ENCODE measurements around the gene AP1G1.
"Not testable (repeated sequence)": the region's sequence is repeated elsewhere in the genome, so short reads cannot be mapped to it uniquely, and the experiment has no call there.

The AP1G1 gene

GRCh38 chr16:71808593-71809459, at the start of gene AP1G1:
TSS of gene AP1G1 (minus strand) at chr16:71808834. CDS start at chr16:71789479, 19,355 bp downstream.
- peak; percentile 97 for DNase-seq

- no peak for DNase-seq
Measured at GRCh38 chr16:71855937-71856662, 47.5 kb upstream of the AP1G1 start.

GRCh38 chr16:71854369-71854948, 45.8 kb upstream of the AP1G1 start:
- DNase-seq: no peak

GRCh38 chr16:71853413-71853812, 44.8 kb upstream of the AP1G1 start:
- DNase-seq: no peak

- no peak for DNase-seq
Measured at GRCh38 chr16:71852561-71852960, 43.9 kb upstream of the AP1G1 start.

- DNase-seq: no peak
Measured at GRCh38 chr16:71852158-71852557, 43.5 kb upstream of the AP1G1 start.

- no peak for DNase-seq
Measured at GRCh38 chr16:71851746-71852145, 43.1 kb upstream of the AP1G1 start.

GRCh38 chr16:71848622-71849021, 40.0 kb upstream of the AP1G1 start:
- no peak for DNase-seq

- no peak for DNase-seq
Measured at GRCh38 chr16:71847096-71847495, 38.5 kb upstream of the AP1G1 start.

GRCh38 chr16:71846431-71846830, 37.8 kb upstream of the AP1G1 start:
- DNase-seq: no peak

GRCh38 chr16:71845639-71846430, 37.2 kb upstream of the AP1G1 start, which contains the start of gene ATXN1L:
TSS of gene ATXN1L (plus strand) at chr16:71845976. CDS start at chr16:71849741, 3,765 bp downstream.
- peak; percentile 91 for DNase-seq

GRCh38 chr16:71843572-71843971, 34.9 kb upstream of the AP1G1 start:
- no peak for DNase-seq

- no peak for DNase-seq
Measured at GRCh38 chr16:71840052-71840451, 31.4 kb upstream of the AP1G1 start.

GRCh38 chr16:71837150-71837549, 28.5 kb upstream of the AP1G1 start:
- DNase-seq: no peak

- no peak for DNase-seq
Measured at GRCh38 chr16:71834291-71834690, 25.7 kb upstream of the AP1G1 start.

GRCh38 chr16:71832112-71832511, 23.5 kb upstream of the AP1G1 start:
- DNase-seq: not testable (repeated sequence)

GRCh38 chr16:71831698-71832097, 23.1 kb upstream of the AP1G1 start:
- not testable (repeated sequence) for DNase-seq

- DNase-seq: no peak
Measured at GRCh38 chr16:71830359-71830758, 21.7 kb upstream of the AP1G1 start.

- DNase-seq: no peak
Measured at GRCh38 chr16:71826533-71827017, 17.9 kb upstream of the AP1G1 start.

GRCh38 chr16:71817155-71817500, 8.5 kb upstream of the AP1G1 start:
- not testable (repeated sequence) for DNase-seq

GRCh38 chr16:71811261-71811803, 2.7 kb upstream of the AP1G1 start:
- no peak for DNase-seq

GRCh38 chr16:71810155-71810530, 1.5 kb upstream of the AP1G1 start:
- not testable (repeated sequence) for DNase-seq

All from NCI-H82 (cell line).